Measurements from ENCODE around the gene TRMT61A.

DNA sequence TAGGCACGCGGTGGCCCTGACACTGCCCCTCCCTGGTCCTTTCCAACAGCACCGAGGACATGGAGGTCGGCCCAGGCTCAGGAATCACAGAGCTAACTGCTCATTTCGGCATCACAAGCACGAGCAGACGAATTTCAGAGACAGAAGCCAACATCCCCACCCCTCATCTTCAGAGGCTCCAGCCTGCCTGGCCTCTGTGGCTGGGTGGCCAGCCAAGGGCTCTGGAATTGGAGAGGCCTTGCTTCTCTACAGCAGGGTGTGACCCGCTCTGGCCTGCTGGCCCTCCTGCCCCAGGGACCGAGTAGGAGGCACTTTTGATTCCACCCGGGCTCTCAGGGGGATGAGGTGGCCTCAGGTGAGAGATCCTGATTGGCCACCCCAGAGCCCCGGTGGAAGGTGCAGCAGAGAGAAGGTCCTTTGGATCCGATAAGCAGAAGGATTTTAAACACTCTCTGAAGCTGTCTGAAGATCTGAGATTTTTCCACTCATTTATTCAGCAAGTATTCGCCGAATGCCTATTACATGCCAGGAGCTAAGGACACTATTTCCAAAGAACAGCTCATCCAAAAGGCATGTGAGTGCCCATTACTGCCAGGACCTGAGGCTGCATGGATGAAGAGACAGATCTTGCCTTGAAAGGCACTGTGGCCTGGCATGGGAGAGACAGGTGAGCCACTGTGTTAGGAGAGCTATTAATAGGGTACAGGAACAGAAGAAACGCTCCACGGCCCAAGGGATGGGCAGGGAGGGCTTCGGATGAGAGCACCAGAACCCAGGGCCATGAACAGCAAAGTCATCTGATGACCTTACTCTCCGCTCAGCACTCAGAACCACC is 23.2 kb downstream of the TRMT61A start:
- no peak for TF ChIP-seq EP300 (IDR thresholded peaks at IDR 0.05)
- no peak for TF ChIP-seq CTCF (IDR thresholded peaks at IDR 0.05)
- no peak for TF ChIP-seq POLR2A (IDR thresholded peaks at IDR 0.05)
- TF ChIP-seq POLR2AphosphoS5 (IDR thresholded peaks at IDR 0.05): no peak

Data from stomach (tissue), 4 donors.